HCT116 (cell line): ENCODE measurements around the gene MCF2L. TPM values are rescaled to one million over a fixed set of nuclear protein-coding genes. Genes with fewer than 3 reads are reported as not detected.

Source experiments
- ATAC-seq: fragments of 200-7000 bp; cut with Tn5 transposase; 2 replicates; pipeline ENCODE4 v1.9.1; 2020; ENCODE audit warnings: mild to moderate bottlenecking, moderate library complexity
- BruUV-seq: library from RNA; stranded (reverse); fragments of 400-500 nt; replicated peaks from 2 replicates; lab custom pipeline; 2021; lab: Mats Ljungman, UMichigan
- CTCF ChIA-PET: fragments of 300-600 bp; sonication (Branson Sonifier 250); formaldehyde crosslinking; loops from one replicate; lab custom pipeline; 2021; ENCODE audit warnings: antibody characterized with exemption; lab: Charles Lee
- POLR2A ChIA-PET: fragments of 300-600, 350-600 bp; sonication (Branson Sonifier 250); formaldehyde crosslinking; loops from one replicate; lab custom pipeline; 2021; ENCODE audit warnings: antibody characterized with exemption; lab: Charles Lee
- RAD21 ChIA-PET, 2 experiments: fragments of 300-600 bp; sonication (Branson Sonifier 250); formaldehyde crosslinking; loops; one replicate each; lab custom pipeline; 2023; ENCODE audit warnings: low total read pairs in 2 of 2; ENCODE audit not compliant: uncharacterized antibody in 2 of 2, unreplicated experiment in 2 of 2, low non-redundant PET in 1 of 2; lab: Charles Lee
- DNase-seq: peaks from one replicate; pipeline ENCODE4 v3.0.0-alpha.2; 2010; ENCODE audit warnings: low read depth, low spot score
- H2AFZ ChIP-seq: fragments of 200-600 bp; shearing (Covaris generic), sonication (generic); 2 replicates; pipeline ENCODE4 v1.6.1; 2017; ENCODE audit warnings: low read depth, mixed run types, mixed read lengths, antibody characterized with exemption, low read length; ENCODE audit not compliant: poor library complexity, severe bottlenecking
- H3K27ac ChIP-seq: 2 replicates; pipeline ENCODE4 v1.5.1; 2012; ENCODE audit warnings: low read depth, low read length
- H3K27me3 ChIP-seq: fragments of 200-600 bp; sonication (generic); 2 replicates; pipeline ENCODE4 v1.6.1; 2016; ENCODE audit warnings: mixed run types, low read length, mixed read lengths; ENCODE audit not compliant: insufficient read depth
- H3K36me3 ChIP-seq, 2 experiments: fragments of 200-500 bp in 1 of 2; fragments of 200-600 bp in 1 of 2; sonication (Bioruptor generic) in 1 of 2; sonication (generic) in 1 of 2; 2 replicates each; pipeline versions ENCODE4 v1.5.1 to v1.6.1; 2014 to 2016; ENCODE audit warnings: low read length in 2 of 2, inconsistent platforms in 1 of 2, mixed read lengths in 1 of 2, mixed run types in 1 of 2; ENCODE audit not compliant: insufficient read depth in 2 of 2, control insufficient read depth in 1 of 2
- H3K4me1 ChIP-seq, 2 experiments: fragments of 200-600 bp in 1 of 2; sonication (generic) in 1 of 2; 2 replicates each; pipeline versions ENCODE4 v1.5.1 to v1.6.1; 2012 to 2017; ENCODE audit warnings: low read length in 2 of 2, inconsistent platforms in 1 of 2, mild to moderate bottlenecking in 1 of 2, mixed read lengths in 1 of 2, mixed run types in 1 of 2, moderate library complexity in 1 of 2; ENCODE audit not compliant: insufficient read depth in 2 of 2, control insufficient read depth in 1 of 2
- H3K4me2 ChIP-seq: fragments of 200-600 bp; sonication (generic); 2 replicates; pipeline ENCODE4 v1.6.1; 2017; ENCODE audit warnings: mixed run types, low read length, mixed read lengths
- H3K4me3 ChIP-seq, 2 experiments: fragments of 200-600 bp in 1 of 2; sonication (generic) in 1 of 2; replicated peaks in 1 of 2; 2 replicates each; pipeline ENCODE4 v1.5.1; 2011 to 2016; ENCODE audit warnings: low read length in 2 of 2, control low read depth in 1 of 2, low read depth in 1 of 2, mild to moderate bottlenecking in 1 of 2, mixed read lengths in 1 of 2, mixed run types in 1 of 2
- H3K79me2 ChIP-seq: fragments of 200-600 bp; sonication (generic); 2 replicates; pipeline ENCODE4 v1.6.1; 2017; ENCODE audit warnings: mild to moderate bottlenecking, mixed run types, low read length, moderate library complexity, mixed read lengths; ENCODE audit not compliant: insufficient read depth
- H3K9ac ChIP-seq: fragments of 200-600 bp; sonication (generic); 2 replicates; pipeline ENCODE4 v1.6.1; 2016; ENCODE audit warnings: low read length, mixed read lengths
- H3K9me2 ChIP-seq: fragments of 200-600 bp; sonication (generic), shearing (Covaris generic); 2 replicates; pipeline ENCODE4 v1.6.1; 2017; ENCODE audit warnings: mixed run types, mild to moderate bottlenecking, moderate library complexity; ENCODE audit not compliant: insufficient read depth
- H3K9me3 ChIP-seq, 2 experiments: fragments of 200-500 bp in 1 of 2; fragments of 200-600 bp in 1 of 2; sonication (Bioruptor generic) in 1 of 2; sonication (generic) in 1 of 2; 2 replicates each; pipeline ENCODE4 v1.6.1; 2014 to 2017; ENCODE audit warnings: low read length in 2 of 2, mixed read lengths in 2 of 2, inconsistent platforms in 1 of 2, low read depth in 1 of 2, mild to moderate bottlenecking in 1 of 2, mixed run types in 1 of 2, moderate library complexity in 1 of 2; ENCODE audit not compliant: control insufficient read depth in 1 of 2, insufficient read depth in 1 of 2
- H4K20me1 ChIP-seq: fragments of 200-600 bp; sonication (generic), shearing (Covaris generic); 2 replicates; pipeline ENCODE4 v1.6.1; 2017; ENCODE audit warnings: mixed run types, mild to moderate bottlenecking, moderate library complexity; ENCODE audit not compliant: insufficient read depth
- CTCF ChIP-seq, 3 experiments: fragments of 200-600 bp in 1 of 3; sonication (generic) in 1 of 3; IDR thresholded peaks in 2 of 3; conservative IDR thresholded peaks in 1 of 3; 2 replicates each; pipeline ENCODE4 v1.5.1; 2012 to 2017; ENCODE audit warnings: low read depth in 2 of 3, low read length in 2 of 3, antibody characterized with exemption in 1 of 3, borderline replicate concordance in 1 of 3, control low read depth in 1 of 3, mild to moderate bottlenecking in 1 of 3, mixed read lengths in 1 of 3, mixed run types in 1 of 3, moderate library complexity in 1 of 3; ENCODE audit not compliant: insufficient read depth in 1 of 3
- ELF1 ChIP-seq: IDR thresholded peaks from 2 replicates; pipeline ENCODE4 v1.6.1; 2012; ENCODE audit warnings: low read depth, borderline replicate concordance
- FOSL1 ChIP-seq: IDR thresholded peaks from 2 replicates; pipeline ENCODE4 v1.6.1; 2012; ENCODE audit warnings: low read depth
- JUND ChIP-seq: IDR thresholded peaks from 2 replicates; pipeline ENCODE4 v1.6.1; 2012
- MAX ChIP-seq: IDR thresholded peaks from 2 replicates; pipeline ENCODE4 v1.6.1; 2012
- REST ChIP-seq: IDR thresholded peaks from 2 replicates; pipeline ENCODE4 v1.6.1; 2012; ENCODE audit warnings: low read depth
- SIN3A ChIP-seq: IDR thresholded peaks from 2 replicates; pipeline ENCODE4 v1.6.1; 2012; ENCODE audit warnings: low read depth
- SP1 ChIP-seq: IDR thresholded peaks from 2 replicates; pipeline ENCODE4 v1.6.1; 2012; ENCODE audit warnings: low read depth
- SRF ChIP-seq: IDR thresholded peaks from 2 replicates; pipeline ENCODE4 v1.6.1; 2012; ENCODE audit warnings: low read depth
- TCF7L2 ChIP-seq: IDR thresholded peaks from 2 replicates; pipeline ENCODE4 v1.7.0; 2011; ENCODE audit warnings: borderline replicate concordance, inconsistent platforms; ENCODE audit not compliant: insufficient read depth, insufficient read length; ENCODE audit errors: extremely low read depth
- ZBTB33 ChIP-seq: IDR thresholded peaks from 2 replicates; pipeline ENCODE4 v1.6.1; 2011; ENCODE audit warnings: mild to moderate bottlenecking, low read length, moderate library complexity; ENCODE audit not compliant: insufficient replicate concordance; ENCODE audit errors: extremely low read depth
- ZFX ChIP-seq: fragments of 450-650 bp; IDR thresholded peaks from 2 replicates; pipeline ENCODE4 v1.6.1; 2017
- intact Hi-C: fragments of 100-400 bp; cut with micrococcal nuclease; formaldehyde crosslinking; loops from 2 replicates; pipeline ENCODE4 v1.10.0; 2022
- total RNA-seq: library from RNA; stranded (reverse); gene quantifications from one replicate; pipeline ENCODE4 v1.2.1, GENCODE V29; 2021; ENCODE audit not compliant: unreplicated experiment

Gene MCF2L
- total RNA-seq, 1 experiment from 2014 or later: 19.3 TPM

- no peak for TF ChIP-seq REST
- TF ChIP-seq SP1: no peak
- TF ChIP-seq SRF: no peak
- TF ChIP-seq ZFX: no peak
- TF ChIP-seq FOSL1: no peak
Observed at GRCh38 chr13:113065406-113066141, 96.6 kb downstream of the MCF2L start (continued).

GRCh38 chr13:113066142-113066455, 97.1 kb downstream of the MCF2L start:
- H3K27ac ChIP-seq: no peak overlapping the region
- ATAC-seq: no peak
- BruUV-seq: no TSS peak
- ChIA-PET POLR2A (no interaction called here), CTCF (no interaction called here), RAD21 (no interaction called here)
- no peaks in the 10 kb centered on the region for H3K79me2 ChIP-seq
- intact Hi-C loops: no loop called here
- H2AFZ ChIP-seq: no peak overlapping the region
- H3K27me3 ChIP-seq: peaks cover 5% of the 10 kb centered on the region; the same call in 1 of the 2 replicates
- H3K9me2 ChIP-seq: no peaks in the 10 kb centered on the region
- no peak overlapping the region for H3K4me2 ChIP-seq
- no peaks in the 10 kb centered on the region for H4K20me1 ChIP-seq
- DNase-seq: no peak
- no peak overlapping the region for H3K9ac ChIP-seq
- no peaks in the 10 kb centered on the region for H3K36me3 ChIP-seq
- H3K9me3 ChIP-seq: no peaks in the 10 kb centered on the region
- peaks cover 30 to 33% of the 10 kb centered on the region in 2 experiments for H3K4me1 ChIP-seq
- no peak overlapping the region for H3K4me3 ChIP-seq
- TF ChIP-seq JUND: no peak
- TF ChIP-seq REST: no peak
- TF ChIP-seq CTCF (IDR thresholded peaks at IDR 0.05 in 2 of 3, conservative IDR thresholded peaks at IDR 0.05 in 1 of 3; ENCODE audit: borderline replicate concordance in 1 of 3, insufficient read depth in 1 of 3, low read depth in 2 of 3, low read length in 2 of 3): no peak
- TF ChIP-seq MAX: no peak
- TF ChIP-seq SIN3A: no peak
- no peak for TF ChIP-seq ZBTB33
- no peak for TF ChIP-seq TCF7L2
- TF ChIP-seq SRF: no peak
- TF ChIP-seq ELF1: no peak
- no peak for TF ChIP-seq SP1
